Heart right ventricle (tissue), 16 donors: ENCODE data around the gene ABCA12. TPM values are rescaled to one million over a fixed set of nuclear protein-coding genes. Genes with fewer than 3 reads are reported as not detected.

ENCODE experiments used
- ATAC-seq, 8 donors: fragments of 200-7000 bp; cut with Tn5 transposase; one replicate each; pipeline ENCODE4 v1.9.1; 2020; ENCODE audit warnings: mild to moderate bottlenecking in 8 of 8, moderate library complexity in 8 of 8, moderate number of reproducible peaks in 1 of 8
- DNase-seq, 2 donors: peaks; one replicate each; pipeline ENCODE4 v3.0.0-alpha.2; 2020
- H3K27ac ChIP-seq, 10 donors: fragments of 200-600 bp; sonication (generic) in 2 of 10; one replicate each; pipeline versions ENCODE4 v1.5.0 to v1.8.0; 2020 to 2022; ENCODE audit warnings: mild to moderate bottlenecking in 3 of 10
- H3K27me3 ChIP-seq, 7 donors: fragments of 200-600 bp; one replicate each; pipeline ENCODE4 v1.8.0; 2021 to 2022; ENCODE audit warnings: mild to moderate bottlenecking in 2 of 7
- H3K36me3 ChIP-seq, 9 donors: fragments of 200-600 bp; sonication (generic) in 1 of 9; one replicate each; pipeline versions ENCODE4 v1.5.0 to v1.8.0; 2020 to 2022; ENCODE audit warnings: mild to moderate bottlenecking in 2 of 9
- H3K4me1 ChIP-seq, 9 donors: fragments of 200-600 bp; sonication (generic) in 1 of 9; one replicate each; pipeline versions ENCODE4 v1.5.0 to v1.8.0; 2020 to 2022; ENCODE audit warnings: mild to moderate bottlenecking in 4 of 9
- H3K4me3 ChIP-seq, 10 donors: fragments of 200-600 bp; sonication (generic) in 2 of 10; one replicate each; pipeline versions ENCODE4 v1.5.0 to v1.8.0; 2020 to 2022; ENCODE audit warnings: mild to moderate bottlenecking in 7 of 10, moderate library complexity in 2 of 10
- H3K9me3 ChIP-seq, 11 donors: fragments of 200-600 bp in 10 of 11; sonication (generic) in 2 of 11; one replicate each; pipeline versions ENCODE4 v1.5.0 to v1.8.0; 2013 to 2022; ENCODE audit warnings: mild to moderate bottlenecking in 2 of 11, control low read depth in 1 of 11, moderate library complexity in 1 of 11
- CTCF ChIP-seq, 9 donors: fragments of 200-600 bp; sonication (generic) in 2 of 9; IDR thresholded peaks; one replicate each; pipeline versions ENCODE4 v1.5.0 to v1.8.0; 2021 to 2022; ENCODE audit warnings: antibody characterized with exemption in 9 of 9, mild to moderate bottlenecking in 5 of 9, moderate library complexity in 1 of 9
- WGBS, 2 donors: extraction: QIAGEN DNeasy Blood & Tissue Kit; methylation state at CpG; one replicate each; pipeline ENCODE4 v1.1.7; 2013; ENCODE audit warnings: inconsistent platforms in 1 of 2; 5-methylcytosine and 5-hydroxymethylcytosine counted together
- intact Hi-C, 10 donors: fragments of 100-400 bp; cut with DNase I; formaldehyde crosslinking; loops; one replicate each; pipeline versions ENCODE4 v1.11.1 to v1.14.2; 2022
- polyA plus RNA-seq, 2 donors: library from polyadenylated mRNA; stranded (reverse); fragments of 200-250 nt; gene quantifications; one replicate each; pipeline ENCODE4 v1.2.3, GENCODE V29; 2013
- total RNA-seq, 10 donors: library from RNA; stranded (reverse); fragmentation: NEBNext Ultra II Directional in 3 of 10; extraction: Animal tissue kit (Norgen Biotek cat#: 25700) in 3 of 10; gene quantifications; one replicate each; pipeline versions ENCODE4 v1.2.1 to v1.2.4, GENCODE V29; 2021 to 2023
- donor health status: Arrhythmogenic right ventricular cardiomyopathy.
- donor health status: ischemic (EF 13 %, LVEDD 7.1; RV severe dilation, severe dysfunction).
- donor health status: healthy with polysubstance abuse.
- donor health status: DM: no; HTN: yes; CAD: no.
- donor health status: DM: no; HTN: no; CAD: no.
- donor health status: ischemic (EF 25% LVEDD 6.9; RV normal size, moderate dysfunction).
- donor health status: ischemic (EF 25% LVEDD 5.7; RV mildly dilated, moderate dysfunction).
- donor health status: healthy.
- donor health status: DM: yes; HTN: yes; CAD: no.
- donor health status: Ischemic cardiomyopathy.
- donor health status: ischemic (EF 35%, LVEDD 5.7; RV mildly dilated, moderate dysfunction).
- donor health status: nonischemic (EF 11% LVEDD 7.7; RV severe dilation, severe dysfunction).
- donor health status: DM: yes; HTN: yes; CAD: no.
- donor health status: PGD.
- donor health status: ischemic (EF 29% LVEDD 5.4; RV normal size, mild dysfunction).
- donor health status: nonischemic (EF 23%, LVEDD 6.1; RV moderate dilation, normal function).

Gene ABCA12
- total and polyA plus RNA-seq, 12 donors = 0.02 TPM; not detected in 11

DNA sequence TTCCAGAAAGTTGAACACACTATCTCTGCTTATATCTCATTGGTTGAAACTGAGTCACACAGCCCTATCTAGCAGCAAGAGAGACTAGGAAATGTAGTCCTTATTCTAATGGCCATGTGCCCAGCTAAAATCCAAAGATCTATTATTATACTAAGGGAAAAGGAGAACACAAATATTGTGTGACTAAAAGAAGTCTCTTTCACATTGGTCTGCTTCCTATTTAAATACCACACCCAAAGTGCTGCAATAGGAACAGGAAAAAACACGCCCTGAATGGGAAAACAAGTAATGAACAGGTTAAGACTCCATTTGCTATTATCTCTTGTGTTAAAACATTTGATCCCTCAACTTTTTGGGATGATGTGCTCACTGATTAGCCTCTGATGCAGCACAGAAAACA lies 242.2 kb downstream of the ABCA12 start:
- H3K36me3 ChIP-seq = no peaks in the 10 kb centered on the region
- no peaks in the 10 kb centered on the region for H3K27me3 ChIP-seq
- intact Hi-C loops = no loop called here
- 87 to 88% methylated on average over 1 of the region's 1 CpG for whole genome bisulfite sequencing, 2 donors
- no peak overlapping the region for H3K27ac ChIP-seq
- DNase-seq = no peak
- no peak for TF ChIP-seq CTCF (IDR thresholded peaks at IDR 0.05)
- peaks cover 0 to 9% (median 0%) of the 10 kb centered on the region in 9 donors for H3K4me1 ChIP-seq
- peaks cover 0 to 2% (median 0%) of the 10 kb centered on the region in 11 donors for H3K9me3 ChIP-seq
- no peak overlapping the region for H3K4me3 ChIP-seq
- no peak for ATAC-seq

- no peak for DNase-seq
- no peak for TF ChIP-seq CTCF (IDR thresholded peaks at IDR 0.05)
Observed at GRCh38 chr2:214895469-214895868, 243.0 kb downstream of the ABCA12 start.

DNA sequence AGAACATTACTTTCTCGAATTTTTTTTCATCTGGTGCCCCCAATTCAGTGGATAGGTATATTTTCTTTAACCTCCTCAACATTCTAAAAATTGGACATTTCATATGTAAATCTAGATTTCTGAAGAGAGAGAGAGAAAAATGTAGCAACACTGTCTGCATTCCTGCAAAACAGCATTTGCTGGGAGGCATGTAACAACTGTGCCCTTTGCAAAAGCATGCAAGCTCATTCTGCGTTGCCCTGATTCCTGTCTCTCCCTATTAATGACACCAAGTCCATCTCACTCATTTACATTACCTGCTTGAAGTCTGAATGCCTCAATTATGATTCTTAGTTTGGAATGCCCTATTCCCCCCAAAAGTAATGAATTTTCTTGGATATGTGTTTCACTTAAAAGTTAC lies 249.1 kb downstream of the ABCA12 start:
- no peak overlapping the region for H3K4me3 ChIP-seq
- DNase-seq (no peak), ATAC-seq (no peak)
- no peaks in the 10 kb centered on the region for H3K4me1 ChIP-seq
- no peaks in the 10 kb centered on the region for H3K36me3 ChIP-seq
- intact Hi-C loops = no loop called here
- TF ChIP-seq CTCF (IDR thresholded peaks at IDR 0.05) = no peak
- WGBS, 2 donors = 83 to 92% methylated on average over 2 of the region's 2 CpGs
- H3K27me3 ChIP-seq = no peaks in the 10 kb centered on the region
- H3K9me3 ChIP-seq = peaks cover 0 to 2% (median 0%) of the 10 kb centered on the region in 11 donors
- H3K27ac ChIP-seq = no peak overlapping the region

More at GRCh38 chr2:214895469-214895868, 243.0 kb downstream of the ABCA12 start:
- Histone ChIP-seq H3K4me3 (no peak overlapping the region), H3K4me1 (peaks cover 0 to 9% (median 0%) of the 10 kb centered on the region in 9 donors), H3K27ac (no peak overlapping the region), H3K36me3 (no peaks in the 10 kb centered on the region), H3K9me3 (peaks cover 0 to 2% (median 0%) of the 10 kb centered on the region in 11 donors), H3K27me3 (no peaks in the 10 kb centered on the region)
- WGBS, 2 donors = 96 to 100% methylated on average over 3 of the region's 3 CpGs
- ATAC-seq = no peak
- intact Hi-C loops = no loop called here

- Histone ChIP-seq H3K4me3 (no peak overlapping the region), H3K27ac (no peak overlapping the region), H3K4me1 (no peaks in the 10 kb centered on the region), H3K36me3 (no peaks in the 10 kb centered on the region), H3K27me3 (no peaks in the 10 kb centered on the region), H3K9me3 (peaks cover 0 to 14% (median 7%) of the 10 kb centered on the region in 11 donors)
- DNase-seq = peak in 1 of 2 donors; percentile 9
- intact Hi-C loops = no loop called here
- ATAC-seq = no peak
- 84 to 87% methylated on average over 6 of the region's 6 CpGs for WGBS, 2 donors
- no peak for TF ChIP-seq CTCF (IDR thresholded peaks at IDR 0.05)
Observed at GRCh38 chr2:214881647-214882202, 256.7 kb downstream of the ABCA12 start.

Other genes starting within 250 kb of the ABCA12 start
- gene ATIC, start 173.4 kb upstream of the ABCA12 start, total RNA-seq = 10 to 100 TPM; 36.1 to 62.6 (median 47.0) TPM
- gene ATIC, start 173.4 kb upstream of the ABCA12 start, polyA plus RNA-seq = 100 to 1,000 TPM in 1 of 2 donors, 10 to 100 TPM in 1; 90.1 to 106 TPM